Tibial nerve (tissue), 3 donors: ENCODE data around the gene CAPN13.

Experiments
- POLR2A ChIP-seq, 2 donors: fragments of 450-650 bp; IDR thresholded peaks; one replicate each; pipeline ENCODE4 v1.6.1; 2017; ENCODE audit warnings: antibody characterized with exemption in 2 of 2, mild to moderate bottlenecking in 2 of 2, moderate library complexity in 2 of 2
- TF ChIP-seq, protein P1 (sequence below), 5 experiments: fragments of 200-600 bp in 3 of 5; fragments of 450-650 bp in 2 of 5; sonication (generic) in 3 of 5; IDR thresholded peaks; one replicate each; pipeline ENCODE4 v1.5.1; 2016 to 2019; ENCODE audit warnings: antibody characterized with exemption in 5 of 5, mild to moderate bottlenecking in 3 of 5, moderate library complexity in 2 of 5

DNA sequence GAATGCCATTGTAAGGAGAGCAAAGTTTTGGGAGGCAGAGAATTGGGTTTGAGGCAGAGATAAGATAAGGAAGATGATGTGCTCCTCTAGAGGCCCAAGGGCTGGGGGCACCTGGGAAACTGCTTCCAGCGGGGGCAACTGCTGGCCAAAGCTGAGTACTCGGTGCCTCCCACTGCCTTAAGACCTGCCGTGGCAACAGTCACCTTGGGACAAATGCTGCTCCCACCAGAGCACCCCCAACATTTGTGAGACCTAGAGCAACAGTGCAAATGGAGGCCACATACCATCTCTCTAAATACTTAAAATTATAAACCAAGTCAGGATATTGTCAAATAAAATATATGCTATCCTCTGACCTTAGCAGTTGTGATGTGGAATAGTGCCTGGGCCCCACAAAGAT is 127.1 kb downstream of the CAPN13 start:
- no peak for TF ChIP-seq POLR2A (IDR thresholded peaks at IDR 0.05)
- TF ChIP-seq, protein P1, sequence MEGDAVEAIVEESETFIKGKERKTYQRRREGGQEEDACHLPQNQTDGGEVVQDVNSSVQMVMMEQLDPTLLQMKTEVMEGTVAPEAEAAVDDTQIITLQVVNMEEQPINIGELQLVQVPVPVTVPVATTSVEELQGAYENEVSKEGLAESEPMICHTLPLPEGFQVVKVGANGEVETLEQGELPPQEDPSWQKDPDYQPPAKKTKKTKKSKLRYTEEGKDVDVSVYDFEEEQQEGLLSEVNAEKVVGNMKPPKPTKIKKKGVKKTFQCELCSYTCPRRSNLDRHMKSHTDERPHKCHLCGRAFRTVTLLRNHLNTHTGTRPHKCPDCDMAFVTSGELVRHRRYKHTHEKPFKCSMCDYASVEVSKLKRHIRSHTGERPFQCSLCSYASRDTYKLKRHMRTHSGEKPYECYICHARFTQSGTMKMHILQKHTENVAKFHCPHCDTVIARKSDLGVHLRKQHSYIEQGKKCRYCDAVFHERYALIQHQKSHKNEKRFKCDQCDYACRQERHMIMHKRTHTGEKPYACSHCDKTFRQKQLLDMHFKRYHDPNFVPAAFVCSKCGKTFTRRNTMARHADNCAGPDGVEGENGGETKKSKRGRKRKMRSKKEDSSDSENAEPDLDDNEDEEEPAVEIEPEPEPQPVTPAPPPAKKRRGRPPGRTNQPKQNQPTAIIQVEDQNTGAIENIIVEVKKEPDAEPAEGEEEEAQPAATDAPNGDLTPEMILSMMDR (IDR thresholded peaks at IDR 0.05): no peak
